B cell (primary cell): ENCODE results near the gene SIT1. TPM values are rescaled to one million over a fixed set of nuclear protein-coding genes. Genes with fewer than 3 reads are reported as not detected.
"Not testable (repeated sequence)": the region's sequence is repeated elsewhere in the genome, so short reads cannot be mapped to it uniquely, and the experiment has no call there.

Experiments used
- ATAC-seq: fragments of 200-7000 bp; cut with Tn5 transposase; one replicate; pipeline ENCODE4 v1.10.0; 2021; ENCODE audit warnings: low read depth, mild to moderate bottlenecking, moderate number of reproducible peaks, moderate library complexity
- CTCF ChIA-PET: fragments of 350-600 bp; sonication (Branson Sonifier 250); formaldehyde crosslinking; loops from one replicate; lab custom pipeline; 2021; ENCODE audit warnings: antibody characterized with exemption, inconsistent platforms; lab: Charles Lee
- POLR2A ChIA-PET: fragments of 350-600 bp; sonication (Branson Sonifier 250); formaldehyde crosslinking; loops from one replicate; lab custom pipeline; 2021; ENCODE audit warnings: antibody characterized with exemption; lab: Charles Lee
- DNase-seq: peaks from one replicate; pipeline ENCODE4 v3.0.0; 2013
- H2AFZ ChIP-seq: 2 replicates; pipeline ENCODE4 v1.6.1; 2012; ENCODE audit warnings: mild to moderate bottlenecking, low read depth, low read length; ENCODE audit not compliant: insufficient read depth, poor library complexity, severe bottlenecking
- H3K27ac ChIP-seq, 2 donors: 1 replicate in 1 of 2; 2 replicates in 1 of 2; pipeline ENCODE4 v1.5.1; 2012 to 2013; ENCODE audit warnings: low read length in 2 of 2, mild to moderate bottlenecking in 2 of 2, moderate library complexity in 1 of 2
- H3K27me3 ChIP-seq, 4 experiments: fragments of 200-600 bp in 1 of 4; sonication (generic) in 1 of 4; replicated peaks in 1 of 4; 1 replicate in 2 of 4; 2 replicates in 2 of 4; pipeline versions ENCODE4 v1.6.1 to v1.7.0; 2013 to 2016; ENCODE audit warnings: low read length in 3 of 4, mild to moderate bottlenecking in 2 of 4, mixed read lengths in 1 of 4, moderate library complexity in 1 of 4; ENCODE audit not compliant: insufficient read depth in 4 of 4, control insufficient read depth in 3 of 4; ENCODE audit errors: control extremely low read depth in 1 of 4
- H3K36me3 ChIP-seq, 2 experiments: replicated peaks in 1 of 2; 1 replicate in 1 of 2; 2 replicates in 1 of 2; pipeline versions ENCODE4 v1.6.1 to v1.7.1; 2013; ENCODE audit warnings: low read length in 1 of 2; ENCODE audit not compliant: insufficient read depth in 2 of 2, control insufficient read depth in 1 of 2; ENCODE audit errors: control extremely low read depth in 1 of 2, extremely low read depth in 1 of 2
- H3K4me1 ChIP-seq, 2 donors: fragments of 200-600 bp in 1 of 2; sonication (generic) in 1 of 2; 1 replicate in 1 of 2; 2 replicates in 1 of 2; pipeline versions ENCODE4 v1.5.1 to v1.6.1; 2013 to 2017; ENCODE audit warnings: low read length in 2 of 2; ENCODE audit not compliant: control insufficient read depth in 2 of 2, insufficient read depth in 2 of 2
- H3K4me2 ChIP-seq: replicated peaks from 2 replicates; pipeline ENCODE3; 2012; ENCODE audit warnings: mild to moderate bottlenecking, low read depth, low read length; ENCODE audit not compliant: poor library complexity, severe bottlenecking
- H3K4me3 ChIP-seq, 5 experiments: fragments of 200-600 bp in 1 of 5; sonication (generic) in 1 of 5; 1 replicate in 3 of 5; 2 replicates in 2 of 5; pipeline versions ENCODE4 v1.5.1 to v1.7.0; 2011 to 2016; ENCODE audit warnings: low read length in 4 of 5, mild to moderate bottlenecking in 4 of 5, low read depth in 2 of 5, control low read depth in 1 of 5, moderate library complexity in 1 of 5; ENCODE audit not compliant: insufficient read depth in 1 of 5; ENCODE audit errors: control extremely low read depth in 1 of 5, extremely low read depth in 1 of 5
- H3K79me2 ChIP-seq: fragments of 200-600 bp; sonication (generic); one replicate; pipeline ENCODE4 v1.6.0; 2016; ENCODE audit warnings: low read length; ENCODE audit not compliant: control insufficient read depth, insufficient read depth
- H3K9ac ChIP-seq: fragments of 200-600 bp; sonication (generic); 2 replicates; pipeline ENCODE4 v1.6.1; 2017; ENCODE audit warnings: mild to moderate bottlenecking, low read length, moderate library complexity
- H3K9me3 ChIP-seq, 3 donors: one replicate each; pipeline versions ENCODE4 v1.6.1 to v1.7.1; 2013; ENCODE audit warnings: low read length in 2 of 3; ENCODE audit not compliant: control insufficient read depth in 2 of 3, insufficient read depth in 1 of 3; ENCODE audit errors: control extremely low read depth in 1 of 3
- H4K20me1 ChIP-seq: 2 replicates; pipeline ENCODE4 v1.6.0; 2012; ENCODE audit warnings: mild to moderate bottlenecking, low read length; ENCODE audit not compliant: insufficient read depth, control insufficient read depth, poor library complexity, severe bottlenecking
- H3K27ac Mint-ChIP-seq: one replicate; pipeline ENCODE4 v1.8.0; 2021; ENCODE audit warnings: mixed read lengths
- H3K27me3 Mint-ChIP-seq: one replicate; pipeline ENCODE4 v1.8.0; 2021; ENCODE audit warnings: mixed read lengths
- H3K4me1 Mint-ChIP-seq: one replicate; pipeline ENCODE4 v1.8.0; 2021; ENCODE audit warnings: mixed read lengths
- H3K4me3 Mint-ChIP-seq: one replicate; pipeline ENCODE4 v1.8.0; 2021; ENCODE audit warnings: mixed read lengths
- H3K9me3 Mint-ChIP-seq: one replicate; pipeline ENCODE4 v1.8.0; 2022; ENCODE audit warnings: mixed read lengths; ENCODE audit not compliant: insufficient read depth
- EZH2 ChIP-seq: IDR thresholded peaks from 2 replicates; pipeline ENCODE4 v1.6.1; 2012; ENCODE audit warnings: borderline replicate concordance, low read depth, mild to moderate bottlenecking, moderate library complexity, low read length; ENCODE audit not compliant: insufficient read depth, poor library complexity, severe bottlenecking
- WGBS: methylation state at CpG from one replicate; pipeline ENCODE4 v1.1.5; 2013; ENCODE audit warnings: missing lambda C conversion rate; ENCODE audit not compliant: insufficient coverage; 5-methylcytosine and 5-hydroxymethylcytosine counted together
- intact Hi-C: fragments of 100-400 bp; cut with micrococcal nuclease; formaldehyde crosslinking; loops from one replicate; pipeline ENCODE4 v1.10.0; 2022
- polyA plus RNA-seq: library from polyadenylated mRNA; depleted of rRNA; stranded (reverse); fragments of >200 nt; gene quantifications from 2 replicates; pipeline ENCODE4 v1.2.3, GENCODE V29; 2012
- total RNA-seq, 2 donors: library from RNA; stranded (reverse); fragments of 120-200 nt in 1 of 2; gene quantifications; 1 replicate in 1 of 2; 2 replicates in 1 of 2; pipeline versions ENCODE4 v1.2.3 to v1.2.4, GENCODE V29; 2013 to 2022
- TF ChIP-seq, protein P1 (sequence below): fragments of 200-600 bp; IDR thresholded peaks from one replicate; pipeline ENCODE4 v1.8.0; 2022; ENCODE audit warnings: antibody characterized with exemption, mild to moderate bottlenecking

Gene SIT1
- total and polyA plus RNA-seq, 2 donors (not counting 1 experiment from before 2014, with no cell fraction given) = 37.1 to 38.5 TPM

DNA sequence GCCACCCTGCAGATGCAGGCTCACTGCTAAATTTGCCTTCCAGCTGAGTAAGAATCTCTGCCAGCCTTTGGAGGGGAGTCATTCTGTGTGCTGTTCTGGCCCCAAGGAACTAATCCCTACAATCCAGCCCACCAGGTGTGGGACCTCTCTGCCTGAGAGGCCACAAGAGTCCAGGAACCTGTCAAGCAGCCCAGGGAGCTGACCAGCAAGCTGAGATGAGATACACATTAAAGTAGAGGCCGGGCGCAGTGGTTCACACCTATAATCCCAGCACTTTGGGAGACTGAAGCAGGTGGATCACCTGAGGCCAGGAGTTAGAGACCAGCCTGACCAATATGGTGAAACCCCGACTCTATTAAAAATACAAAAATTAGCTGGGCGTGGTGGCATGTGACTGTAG is 38.7 kb downstream of the SIT1 start:
- ChIA-PET POLR2A (interaction anchor here (0.7 to 1.7 kb wide), 7 partner anchors 16 to 85 kb away, joined by 3 to 14 read pairs (median 5); no protein-coding TSS in a partner anchor), CTCF (interaction anchor here (0.6 to 14.3 kb wide), 26 partner anchors 8 to 1656 kb away, joined by 3 to 357 read pairs (median 6); partner anchors contain the start of genes ARHGEF39, CCDC107, CREB3 and RMRP)
- H3K9me3 ChIP-seq, H2AFZ ChIP-seq, H3K27me3 Mint-ChIP-seq, H3K9me3 Mint-ChIP-seq, intact Hi-C loops, H3K4me3 Mint-ChIP-seq, H3K9ac ChIP-seq, DNase-seq, H3K4me3 ChIP-seq, H3K27me3 ChIP-seq, ATAC-seq: not testable (repeated sequence)
- H3K79me2 ChIP-seq = peaks cover 48% of the 10 kb centered on the region
- H3K4me1 ChIP-seq = peaks cover 57 to 83% of the 10 kb centered on the region in 2 donors
- 100% methylated on average over 2 of the region's 4 CpGs for WGBS
- peak overlapping the region in 1 of 2 donors; percentile 45 for H3K27ac ChIP-seq
- H3K4me2 ChIP-seq = peak overlapping the region; percentile 9
- peaks cover 23 to 84% of the 10 kb centered on the region in 2 experiments for H3K36me3 ChIP-seq
- Mint-ChIP-seq H3K4me1 (peaks cover 67% of the 10 kb centered on the region), H3K27ac (peak overlapping the region; percentile 77)
- peaks cover 75% of the 10 kb centered on the region for H4K20me1 ChIP-seq

GRCh38 chr9:35611230-35611797 is 39.4 kb downstream of the SIT1 start:
- Histone ChIP-seq H4K20me1 (peaks cover 78% of the 10 kb centered on the region), H3K9me3 (no peaks in the 10 kb centered on the region), H3K79me2 (peaks cover 46% of the 10 kb centered on the region), H3K27me3 (no peaks in the 10 kb centered on the region), H3K4me1 (peaks cover 59 to 85% of the 10 kb centered on the region in 2 donors), H3K9ac (no peak overlapping the region), H2AFZ (peak overlapping the region; percentile 24), H3K27ac (peak overlapping the region in 1 of 2 donors; percentile 45), H3K4me3 (no peak overlapping the region), H3K36me3 (peaks cover 26 to 84% of the 10 kb centered on the region in 2 experiments), H3K4me2 (peak overlapping the region; percentile 9)
- Mint-ChIP-seq H3K4me3 (no peak overlapping the region), H3K27ac (peak overlapping the region; percentile 77), H3K9me3 (no peaks in the 10 kb centered on the region), H3K27me3 (no peaks in the 10 kb centered on the region), H3K4me1 (peaks cover 67% of the 10 kb centered on the region)
- ChIA-PET CTCF (interaction anchor here (0.6 to 14.3 kb wide), 34 partner anchors 9 to 1655 kb away, joined by 3 to 357 read pairs (median 4); partner anchors contain the start of genes ARHGEF39, CCDC107, CREB3 and GBA2), POLR2A (interaction anchor here (0.7 to 1.5 kb wide), 7 partner anchors 9 to 107 kb away, joined by 3 to 14 read pairs (median 4); partner anchors contain the start of genes CCDC107 and RMRP)
- TF ChIP-seq, protein P1, sequence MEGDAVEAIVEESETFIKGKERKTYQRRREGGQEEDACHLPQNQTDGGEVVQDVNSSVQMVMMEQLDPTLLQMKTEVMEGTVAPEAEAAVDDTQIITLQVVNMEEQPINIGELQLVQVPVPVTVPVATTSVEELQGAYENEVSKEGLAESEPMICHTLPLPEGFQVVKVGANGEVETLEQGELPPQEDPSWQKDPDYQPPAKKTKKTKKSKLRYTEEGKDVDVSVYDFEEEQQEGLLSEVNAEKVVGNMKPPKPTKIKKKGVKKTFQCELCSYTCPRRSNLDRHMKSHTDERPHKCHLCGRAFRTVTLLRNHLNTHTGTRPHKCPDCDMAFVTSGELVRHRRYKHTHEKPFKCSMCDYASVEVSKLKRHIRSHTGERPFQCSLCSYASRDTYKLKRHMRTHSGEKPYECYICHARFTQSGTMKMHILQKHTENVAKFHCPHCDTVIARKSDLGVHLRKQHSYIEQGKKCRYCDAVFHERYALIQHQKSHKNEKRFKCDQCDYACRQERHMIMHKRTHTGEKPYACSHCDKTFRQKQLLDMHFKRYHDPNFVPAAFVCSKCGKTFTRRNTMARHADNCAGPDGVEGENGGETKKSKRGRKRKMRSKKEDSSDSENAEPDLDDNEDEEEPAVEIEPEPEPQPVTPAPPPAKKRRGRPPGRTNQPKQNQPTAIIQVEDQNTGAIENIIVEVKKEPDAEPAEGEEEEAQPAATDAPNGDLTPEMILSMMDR = peak; percentile 76
- no peak for TF ChIP-seq EZH2
- peak; percentile 90 for ATAC-seq
- intact Hi-C loops = no loop called here
- DNase-seq = peak; percentile 72
- WGBS = 100% methylated on average over 1 of the region's 8 CpGs
